Stimulated activated CD8-positive, alpha-beta memory T cell treated with anti-CD3 and anti-CD28 coated beads, Interleukin-15, amount 100 ng/mL, for 24 hours (primary cell): ENCODE data around the gene ACOT6.
"Not testable (repeated sequence)": the region's sequence is repeated elsewhere in the genome, so short reads cannot be mapped to it uniquely, and the experiment has no call there.

ENCODE experiments used
- DNase-seq: peaks from one replicate; pipeline ENCODE4 v3.0.0-alpha.2; 2020; ENCODE audit warnings: low read depth

ACOT6 gene

GRCh38 chr14:73599499-73599898, 12.8 kb upstream of the ACOT6 start:
- DNase-seq = no peak

- DNase-seq = no peak
Measured at GRCh38 chr14:73602994-73603393, 9.3 kb upstream of the ACOT6 start.

- no peak for DNase-seq
Measured at GRCh38 chr14:73606271-73606670, 6.0 kb upstream of the ACOT6 start.

GRCh38 chr14:73607241-73607640, 5.1 kb upstream of the ACOT6 start:
- DNase-seq = no peak

- no peak for DNase-seq
Measured at GRCh38 chr14:73610687-73611086, 1.6 kb upstream of the ACOT6 start.

- no peak for DNase-seq
Measured at GRCh38 chr14:73613046-73613383, 698 bp downstream of the ACOT6 start.

GRCh38 chr14:73613419-73613963, 1.2 kb downstream of the ACOT6 start:
- no peak for DNase-seq

- no peak for DNase-seq
Measured at GRCh38 chr14:73616831-73617230, 4.5 kb downstream of the ACOT6 start.

GRCh38 chr14:73619524-73619923, 7.2 kb downstream of the ACOT6 start:
- no peak for DNase-seq

GRCh38 chr14:73620268-73620667, 8.0 kb downstream of the ACOT6 start:
- DNase-seq = no peak

- DNase-seq = no peak
Measured at GRCh38 chr14:73623504-73624054, 11.3 kb downstream of the ACOT6 start.

GRCh38 chr14:73625706-73626105, 13.4 kb downstream of the ACOT6 start:
- no peak for DNase-seq

- DNase-seq = no peak
Measured at GRCh38 chr14:73627151-73627558, 14.8 kb downstream of the ACOT6 start.

- DNase-seq = no peak
Measured at GRCh38 chr14:73630009-73630780, 17.9 kb downstream of the ACOT6 start.

- DNase-seq = peak; percentile 21
Measured at GRCh38 chr14:73633116-73634010, 21.0 kb downstream of the ACOT6 start.

- DNase-seq = no peak
Measured at GRCh38 chr14:73634011-73634833, 21.9 kb downstream of the ACOT6 start.

GRCh38 chr14:73636355-73636754, 24.0 kb downstream of the ACOT6 start:
- DNase-seq = not testable (repeated sequence)

GRCh38 chr14:73637830-73638229, 25.5 kb downstream of the ACOT6 start:
- DNase-seq = no peak

GRCh38 chr14:73640796-73641365, 28.6 kb downstream of the ACOT6 start:
- DNase-seq = no peak

- DNase-seq = peak; percentile 77
Measured at GRCh38 chr14:73644531-73645247, 32.4 kb downstream of the ACOT6 start, which contains the start of gene DNAL1. Gene DNAL1 (plus strand): TSS chr14:73644986. CDS start chr14:73645040, 54 bp downstream.

- no peak for DNase-seq
Measured at GRCh38 chr14:73645248-73645610, 32.9 kb downstream of the ACOT6 start.
